Muscle layer of duodenum (tissue), 2 donors: ENCODE data around the gene CLDN8.

ENCODE experiments used
- H3K27ac ChIP-seq: one replicate; pipeline ENCODE4 v1.7.0; 2013; ENCODE audit warnings: mild to moderate bottlenecking, low read length
- H3K27me3 ChIP-seq: one replicate; pipeline ENCODE4 v1.7.0; 2013; ENCODE audit warnings: low read depth, mild to moderate bottlenecking, control low read depth, low read length
- H3K36me3 ChIP-seq, 2 donors: one replicate each; pipeline ENCODE4 v1.7.0; 2013; ENCODE audit warnings: low read length in 2 of 2, control low read depth in 1 of 2, mild to moderate bottlenecking in 1 of 2; ENCODE audit not compliant: insufficient read depth in 2 of 2, control insufficient read depth in 1 of 2
- H3K4me1 ChIP-seq, 2 donors: one replicate each; pipeline ENCODE4 v1.7.0; 2013; ENCODE audit warnings: low read length in 2 of 2, mild to moderate bottlenecking in 2 of 2, control low read depth in 1 of 2, moderate library complexity in 1 of 2; ENCODE audit not compliant: insufficient read depth in 2 of 2, control insufficient read depth in 1 of 2
- H3K4me3 ChIP-seq, 2 donors: one replicate each; pipeline ENCODE4 v1.7.0; 2013; ENCODE audit warnings: low read length in 2 of 2, low read depth in 1 of 2, mild to moderate bottlenecking in 1 of 2
- H3K9me3 ChIP-seq, 2 donors: one replicate each; pipeline ENCODE4 v1.7.0; 2013; ENCODE audit warnings: low read length in 2 of 2, control low read depth in 1 of 2, mild to moderate bottlenecking in 1 of 2; ENCODE audit not compliant: control insufficient read depth in 1 of 2
- donor health status: healthy.

The CLDN8 gene

GRCh38 chr21:30200000-30200399 lies 15.9 kb downstream of the CLDN8 start:
- H3K27me3 ChIP-seq = no peaks in the 10 kb centered on the region
- no peak overlapping the region for H3K4me3 ChIP-seq
- no peaks in the 10 kb centered on the region for H3K36me3 ChIP-seq
- H3K27ac ChIP-seq = no peak overlapping the region
- no peaks in the 10 kb centered on the region for H3K9me3 ChIP-seq
- H3K4me1 ChIP-seq = no peaks in the 10 kb centered on the region

GRCh38 chr21:30194701-30195299 lies 21.1 kb downstream of the CLDN8 start:
- H3K4me3 ChIP-seq = no peak overlapping the region
- H3K36me3 ChIP-seq = no peaks in the 10 kb centered on the region
- no peaks in the 10 kb centered on the region for H3K4me1 ChIP-seq
- no peak overlapping the region for H3K27ac ChIP-seq
- no peaks in the 10 kb centered on the region for H3K27me3 ChIP-seq
- no peaks in the 10 kb centered on the region for H3K9me3 ChIP-seq

- Histone ChIP-seq H3K4me1 (no peaks in the 10 kb centered on the region), H3K27me3 (no peaks in the 10 kb centered on the region), H3K27ac (no peak overlapping the region), H3K4me3 (no peak overlapping the region), H3K36me3 (no peaks in the 10 kb centered on the region), H3K9me3 (no peaks in the 10 kb centered on the region)
These were observed 22.7 kb downstream of the CLDN8 start for GRCh38 chr21:30193201-30193600.

- Histone ChIP-seq H3K4me3 (no peak overlapping the region), H3K9me3 (no peaks in the 10 kb centered on the region), H3K27me3 (no peaks in the 10 kb centered on the region), H3K4me1 (no peaks in the 10 kb centered on the region), H3K36me3 (no peaks in the 10 kb centered on the region), H3K27ac (no peak overlapping the region)
These were observed 25.3 kb downstream of the CLDN8 start for GRCh38 chr21:30190554-30190953.

- no peaks in the 10 kb centered on the region for H3K36me3 ChIP-seq
- no peaks in the 10 kb centered on the region for H3K27me3 ChIP-seq
- no peak overlapping the region for H3K27ac ChIP-seq
- H3K9me3 ChIP-seq = no peaks in the 10 kb centered on the region
- no peak overlapping the region for H3K4me3 ChIP-seq
- no peaks in the 10 kb centered on the region for H3K4me1 ChIP-seq
These were observed 26.1 kb downstream of the CLDN8 start for GRCh38 chr21:30189773-30190172.

GRCh38 chr21:30186242-30186641 lies 29.7 kb downstream of the CLDN8 start:
- no peaks in the 10 kb centered on the region for H3K27me3 ChIP-seq
- H3K27ac ChIP-seq = no peak overlapping the region
- no peaks in the 10 kb centered on the region for H3K9me3 ChIP-seq
- no peaks in the 10 kb centered on the region for H3K36me3 ChIP-seq
- no peak overlapping the region for H3K4me3 ChIP-seq
- no peaks in the 10 kb centered on the region for H3K4me1 ChIP-seq

- Histone ChIP-seq H3K27ac (no peak overlapping the region), H3K4me1 (no peaks in the 10 kb centered on the region), H3K4me3 (no peak overlapping the region)
These were observed 47.8 kb downstream of the CLDN8 start for GRCh38 chr21:30168086-30168485.

GRCh38 chr21:30166705-30167104 lies 49.2 kb downstream of the CLDN8 start, which contains the start of gene CLDN17:
CLDN17 (minus strand) TSS chr21:30166805; CDS start chr21:30166617, 188 bp downstream.
- no peaks in the 10 kb centered on the region for H3K36me3 ChIP-seq
- H3K9me3 ChIP-seq = no peaks in the 10 kb centered on the region
- H3K4me1 ChIP-seq = no peaks in the 10 kb centered on the region
- H3K27me3 ChIP-seq = no peaks in the 10 kb centered on the region
- no peak within 1 kb of the TSS for H3K4me3 ChIP-seq
- H3K27ac ChIP-seq = no peak within 1 kb of the TSS

More at GRCh38 chr21:30168086-30168485, 47.8 kb downstream of the CLDN8 start:
- H3K9me3 ChIP-seq = no peaks in the 10 kb centered on the region
- H3K36me3 ChIP-seq = no peaks in the 10 kb centered on the region
- no peaks in the 10 kb centered on the region for H3K27me3 ChIP-seq

- Histone ChIP-seq H3K27ac (no peak overlapping the region), H3K36me3 (no peaks in the 10 kb centered on the region), H3K4me3 (no peak overlapping the region), H3K9me3 (no peaks in the 10 kb centered on the region), H3K27me3 (no peaks in the 10 kb centered on the region), H3K4me1 (no peaks in the 10 kb centered on the region)
These were observed 49.7 kb downstream of the CLDN8 start for GRCh38 chr21:30166171-30166570.

- H3K9me3 ChIP-seq = no peaks in the 10 kb centered on the region
- no peaks in the 10 kb centered on the region for H3K4me1 ChIP-seq
- no peaks in the 10 kb centered on the region for H3K27me3 ChIP-seq
- H3K36me3 ChIP-seq = no peaks in the 10 kb centered on the region
- H3K4me3 ChIP-seq = no peak overlapping the region
- H3K27ac ChIP-seq = no peak overlapping the region
These were observed 51.1 kb downstream of the CLDN8 start for GRCh38 chr21:30164796-30165195.
